ENCODE results near the gene DDAH2.

DDAH2 gene

GRCh38 chr6:31687860-31688693, 41.0 kb downstream of the DDAH2 start:
- DNase-seq, result no peak

GRCh38 chr6:31687321-31687720, 41.8 kb downstream of the DDAH2 start:
- no peak for DNase-seq

GRCh38 chr6:31686483-31686882, 42.6 kb downstream of the DDAH2 start:
- DNase-seq, result no peak

GRCh38 chr6:31683591-31683990, 45.5 kb downstream of the DDAH2 start:
- DNase-seq, result no peak

GRCh38 chr6:31681135-31681671, 47.9 kb downstream of the DDAH2 start:
- peak; percentile 55 for DNase-seq

- DNase-seq, result peak; percentile 79
Measured at GRCh38 chr6:31680226-31681134, 48.6 kb downstream of the DDAH2 start, which contains the start of gene LY6G5C. TSS of gene LY6G5C (minus strand) at chr6:31681067. CDS start at chr6:31680373, 694 bp downstream.

GRCh38 chr6:31677955-31678354, 51.1 kb downstream of the DDAH2 start:
- DNase-seq, result no peak

Data from activated CD4-positive, alpha-beta T cell treated with anti-CD3 and anti-CD28 coated beads, Interleukin-10, Interleukin-2, amounts not matched to agents 100 ng/mL and 50 ng/mL, durations not matched to agents 16 hours and 8 hours (primary cell).